HG03095 (cell line): ENCODE measurements around the gene RAB13.

Source experiments
- ATAC-seq: cut with Tn5 transposase; IDR thresholded peaks from one replicate; pipeline ENCODE4 v1.9.1; 2021; ENCODE audit warnings: moderate library complexity; ENCODE audit not compliant: unreplicated experiment

RAB13 gene

DNA sequence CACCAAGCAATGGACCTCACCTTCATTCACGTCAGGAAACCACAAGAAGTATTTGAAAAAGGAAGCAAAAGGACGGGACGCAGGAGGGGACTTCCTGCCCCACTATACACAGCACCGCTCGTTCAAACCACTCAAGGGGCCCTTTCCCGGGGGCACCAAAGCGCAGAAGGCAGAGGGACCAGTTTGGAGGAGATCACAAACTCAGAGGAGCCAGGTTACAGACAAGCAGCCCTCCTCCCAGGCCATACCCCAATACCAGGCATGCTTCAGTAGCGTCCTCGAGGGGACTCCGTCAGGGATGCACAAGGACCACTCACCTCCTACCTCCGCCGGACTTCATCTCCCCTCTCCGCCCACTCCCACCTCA is 28.4 kb downstream of the RAB13 start:
- ATAC-seq: no peak

- ATAC-seq: no peak
Measured at GRCh38 chr1:153956997-153957715, 29.0 kb downstream of the RAB13 start.

DNA sequence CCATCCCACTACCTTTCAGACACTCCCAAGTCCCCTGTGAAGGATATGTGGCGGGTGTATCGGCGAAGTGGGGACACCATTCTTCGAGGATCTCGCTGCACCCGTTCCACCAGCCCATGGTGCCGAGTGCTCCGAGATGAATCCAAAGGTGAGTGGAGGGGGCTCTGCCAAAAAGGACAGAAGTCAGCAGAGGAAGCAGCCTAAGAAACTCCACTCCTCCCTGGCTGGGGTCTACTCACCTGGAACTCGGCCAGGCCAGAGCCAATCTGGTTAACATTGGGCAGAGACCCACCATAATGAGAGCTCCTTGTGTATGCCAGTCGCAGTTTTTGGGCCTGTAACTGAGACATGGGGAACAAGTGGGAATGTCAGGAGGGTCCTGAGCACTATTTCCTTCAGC is 31.3 kb downstream of the RAB13 start:
- no peak for ATAC-seq

DNA sequence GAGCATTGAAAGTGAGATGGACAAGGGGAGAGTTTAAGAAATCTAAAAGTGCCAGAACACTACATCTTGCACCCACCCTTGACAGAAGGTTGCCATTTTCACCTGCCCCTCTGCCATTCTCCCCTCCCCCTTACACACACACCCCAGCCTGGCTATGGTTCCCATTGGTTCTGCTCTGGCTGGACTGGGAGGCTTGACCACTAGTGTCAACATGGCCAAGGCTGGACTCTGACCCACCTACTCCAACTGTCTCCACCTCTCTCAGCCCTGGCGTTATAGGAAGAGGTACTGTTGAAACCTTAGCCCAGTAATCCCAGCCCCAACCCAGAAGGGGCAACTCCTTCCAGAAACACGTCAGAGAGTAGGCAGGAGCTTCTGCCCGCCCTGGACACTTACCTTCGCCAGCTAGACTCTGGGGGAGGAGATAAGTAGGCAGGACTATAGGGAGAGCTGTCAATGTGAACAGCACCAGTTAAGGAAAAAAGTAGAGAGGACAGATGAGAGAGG is 32.2 kb downstream of the RAB13 start:
- ATAC-seq: no peak

- ATAC-seq: no peak
Measured at GRCh38 chr1:153951801-153952200, 34.3 kb downstream of the RAB13 start.

DNA sequence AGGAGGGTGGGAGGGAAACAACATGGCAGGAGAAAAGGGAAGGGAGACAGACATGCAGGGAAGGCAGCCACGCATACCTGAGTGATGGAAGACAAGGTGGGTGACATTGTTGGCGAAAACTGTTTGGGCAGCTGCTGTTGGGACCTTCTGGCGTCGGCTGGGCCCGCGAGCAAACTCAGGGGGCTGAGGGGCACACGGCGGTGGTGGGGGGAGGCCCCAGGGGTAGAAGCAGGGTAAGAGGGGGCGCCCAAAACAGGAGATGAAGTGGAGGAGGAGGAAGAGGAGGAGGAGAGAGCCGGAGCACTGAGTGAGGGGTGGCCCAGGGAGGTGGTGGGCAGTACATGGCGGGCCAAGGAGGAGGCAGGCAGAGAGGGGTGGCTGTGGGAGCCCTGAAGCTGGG is 35.0 kb downstream of the RAB13 start:
- no peak for ATAC-seq

DNA sequence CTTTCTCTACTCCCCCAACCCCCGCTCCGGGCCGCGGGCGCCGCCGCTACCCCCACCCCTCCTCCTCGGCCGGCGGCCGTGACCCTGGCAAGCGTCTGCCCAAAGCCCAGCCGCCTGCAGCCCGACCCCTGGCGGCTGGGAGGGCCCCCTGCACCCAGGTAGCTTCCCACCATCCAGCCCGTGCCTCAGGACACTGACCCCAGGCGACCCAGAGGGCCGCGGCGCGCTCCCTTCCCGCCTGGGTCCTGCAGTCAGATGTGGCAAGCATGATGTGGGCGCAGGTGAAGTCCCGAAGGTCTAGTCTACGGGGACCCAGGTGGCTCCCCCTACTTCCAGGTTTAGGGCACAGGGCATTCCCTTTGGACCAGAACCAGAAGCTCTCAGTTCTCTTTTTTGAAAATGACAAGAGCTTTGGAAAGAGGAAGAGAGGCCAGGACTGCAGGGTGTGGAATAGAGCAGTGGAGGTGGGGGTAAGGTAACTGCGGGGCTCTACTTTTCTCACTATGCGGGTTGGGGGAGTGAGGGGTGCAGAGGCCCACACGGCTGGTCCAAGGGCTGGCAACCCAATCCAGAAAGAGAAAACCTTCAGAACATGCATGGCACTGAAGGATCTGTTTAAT is 39.4 kb downstream of the RAB13 start, which contains the start of gene DENND4B:
Gene DENND4B (minus strand): TSS at position 97 of the 620 bp plus-strand sequence. CDS start 2,344 bp downstream, outside the sequence.
- ATAC-seq: peak; percentile 49

GRCh38 chr1:153945795-153946621 is 40.1 kb downstream of the RAB13 start:
- peak; percentile 53 for ATAC-seq

GRCh38 chr1:153945131-153945794 is 40.9 kb downstream of the RAB13 start:
- ATAC-seq: no peak

DNA sequence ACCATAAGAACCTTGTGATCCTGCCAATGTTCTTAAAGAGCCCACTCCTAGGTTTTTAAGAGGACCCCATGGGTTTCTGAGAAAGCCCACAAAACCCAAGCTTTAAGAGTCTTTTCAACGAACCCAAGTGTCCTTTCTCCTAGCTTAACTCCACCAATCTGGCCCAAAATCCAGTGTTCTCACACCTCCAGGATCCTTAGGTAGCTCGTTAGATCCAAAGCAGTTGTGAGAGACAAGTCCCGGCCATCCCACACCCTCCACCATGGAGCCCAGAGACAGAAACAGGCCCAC is 41.4 kb downstream of the RAB13 start:
- no peak for ATAC-seq

- ATAC-seq: no peak
Measured at GRCh38 chr1:153944005-153944826, 41.9 kb downstream of the RAB13 start.

DNA sequence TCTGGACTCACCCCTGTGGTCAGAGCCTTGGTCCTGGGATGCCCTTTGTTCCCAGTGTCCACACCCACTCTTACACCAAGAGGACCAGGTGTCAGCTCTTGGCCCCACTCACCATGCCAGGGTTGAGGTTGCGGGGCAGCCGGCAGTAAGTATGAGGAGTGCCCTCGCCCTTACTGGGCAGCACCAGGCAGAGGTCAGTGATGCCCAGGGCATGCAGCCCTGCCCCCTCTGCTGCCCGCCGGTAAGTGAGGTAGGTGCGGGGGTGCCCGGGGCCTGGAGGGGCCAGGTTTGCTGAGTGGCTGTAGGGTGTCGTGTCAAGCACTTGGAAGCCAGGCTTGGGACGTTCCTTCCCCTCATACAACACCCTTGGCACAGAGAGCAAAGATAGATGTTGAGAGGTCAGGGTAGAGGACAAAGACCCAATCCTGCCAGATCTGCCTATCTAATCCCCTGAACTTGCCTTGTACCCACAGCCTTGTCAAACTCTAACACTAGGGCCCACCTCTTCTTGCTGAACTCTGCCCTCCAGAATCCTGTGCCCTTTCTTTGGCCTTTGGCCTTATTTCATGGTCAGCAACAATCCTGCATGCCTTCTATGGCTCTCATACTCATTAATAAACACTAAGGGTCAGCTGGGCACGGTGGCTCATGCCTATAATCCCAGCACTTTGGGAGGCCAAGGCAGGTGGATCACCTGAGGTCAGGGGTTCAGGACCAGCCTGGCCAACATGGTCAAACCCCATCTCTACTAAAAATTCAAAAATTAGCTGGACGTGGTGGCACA is 43.2 kb downstream of the RAB13 start:
- no peak for ATAC-seq

- ATAC-seq: no peak
Measured at GRCh38 chr1:153941826-153942725, 44.1 kb downstream of the RAB13 start.

DNA sequence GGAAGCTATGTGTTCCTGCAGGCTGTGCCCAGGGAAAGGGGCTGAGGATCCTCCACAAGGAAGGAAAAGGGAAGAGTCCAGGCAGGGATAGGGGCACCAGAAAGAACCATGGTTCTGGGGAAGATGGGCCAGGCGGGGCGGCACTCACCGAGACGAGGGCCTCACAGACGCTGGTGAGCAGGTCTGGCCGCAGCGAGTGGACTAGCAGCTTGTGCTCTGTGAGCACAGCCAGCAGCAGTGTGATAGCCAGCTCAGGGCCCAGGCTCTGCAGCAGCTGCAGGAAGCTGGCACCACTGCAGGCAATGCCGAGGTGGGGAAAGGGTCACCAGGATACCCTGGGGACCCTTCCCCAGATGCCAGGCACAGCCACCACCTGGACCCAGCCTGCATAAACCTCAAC is 45.4 kb downstream of the RAB13 start:
- no peak for ATAC-seq

GRCh38 chr1:153939476-153939875 is 46.7 kb downstream of the RAB13 start:
- ATAC-seq: no peak

- ATAC-seq: no peak
Measured at GRCh38 chr1:153938996-153939395, 47.1 kb downstream of the RAB13 start.

GRCh38 chr1:153937331-153937730 is 48.8 kb downstream of the RAB13 start:
- no peak for ATAC-seq

DNA sequence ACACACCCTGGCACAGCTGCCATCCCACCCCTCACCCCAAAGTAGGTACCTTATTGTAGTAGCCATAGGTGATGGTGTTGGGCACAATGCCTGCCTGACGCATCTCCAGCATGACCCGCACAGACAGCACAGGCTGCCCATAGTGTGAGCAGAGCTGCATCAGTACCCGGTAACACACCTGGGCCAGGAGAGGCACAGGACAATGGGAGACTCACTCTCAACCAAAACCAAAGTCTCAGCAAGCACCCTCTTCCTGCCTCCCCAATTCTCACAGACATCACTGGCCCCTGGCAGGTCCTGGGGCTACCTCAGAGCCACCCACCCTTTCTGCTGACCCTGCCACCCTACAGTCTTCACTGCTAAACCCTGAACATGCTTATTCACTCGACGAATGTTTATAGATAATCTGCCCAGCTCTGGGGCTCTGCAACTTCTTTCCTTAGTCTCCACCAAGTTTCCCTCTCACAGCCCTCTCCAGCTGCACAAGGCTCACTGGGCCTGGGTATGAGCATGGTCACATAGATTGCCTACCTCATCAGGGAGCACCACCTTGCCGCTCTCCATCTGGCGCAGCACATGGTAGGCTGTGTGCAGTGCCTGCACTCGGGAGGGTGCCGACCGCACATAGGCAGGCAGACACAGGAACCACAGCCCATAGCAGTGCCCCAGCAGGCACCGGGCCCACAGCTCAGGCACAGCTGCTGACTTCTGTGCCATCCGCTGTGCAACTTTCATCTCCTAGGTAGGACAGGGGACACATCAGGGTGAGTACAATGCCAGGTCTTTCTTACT is 49.9 kb downstream of the RAB13 start:
- ATAC-seq: no peak
